Liver (tissue), 3 donors: ENCODE measurements around the gene MALRD1.

Source experiments
- ATF3 ChIP-seq: IDR thresholded peaks from 2 replicates; pipeline ENCODE4 v1.6.1; 2016; ENCODE audit warnings: antibody characterized with exemption
- FOXA1 ChIP-seq: IDR thresholded peaks from 2 replicates; pipeline ENCODE4 v1.6.1; 2016; ENCODE audit warnings: antibody characterized with exemption
- GABPA ChIP-seq, 2 donors: IDR thresholded peaks in 1 of 2; conservative IDR thresholded peaks in 1 of 2; 2 replicates each; pipeline ENCODE4 v1.6.1; 2016; ENCODE audit warnings: antibody characterized with exemption in 2 of 2, mild to moderate bottlenecking in 1 of 2, moderate library complexity in 1 of 2
- HNF4A ChIP-seq, 2 donors: conservative IDR thresholded peaks; 2 replicates each; pipeline ENCODE4 v1.6.1; 2016; ENCODE audit warnings: antibody characterized with exemption in 2 of 2, mild to moderate bottlenecking in 2 of 2
- JUND ChIP-seq, 2 donors: IDR thresholded peaks; 2 replicates each; pipeline ENCODE4 v1.6.1; 2016; ENCODE audit warnings: antibody characterized with exemption in 2 of 2
- RAD21 ChIP-seq, 2 donors: IDR thresholded peaks; 2 replicates each; pipeline ENCODE4 v1.6.1; 2016; ENCODE audit warnings: antibody characterized with exemption in 2 of 2, mild to moderate bottlenecking in 2 of 2
- REST ChIP-seq: IDR thresholded peaks from 2 replicates; pipeline ENCODE4 v1.6.1; 2016; ENCODE audit warnings: antibody characterized with exemption, mild to moderate bottlenecking
- SP1 ChIP-seq: IDR thresholded peaks from 2 replicates; pipeline ENCODE4 v1.6.1; 2018; ENCODE audit warnings: antibody characterized with exemption, mild to moderate bottlenecking
- TAF1 ChIP-seq: conservative IDR thresholded peaks from 2 replicates; pipeline ENCODE4 v1.6.1; 2016; ENCODE audit warnings: antibody characterized with exemption, mild to moderate bottlenecking
- YY1 ChIP-seq: IDR thresholded peaks from 2 replicates; pipeline ENCODE4 v1.6.1; 2016; ENCODE audit warnings: antibody characterized with exemption, mild to moderate bottlenecking
- TF ChIP-seq, protein P1 (sequence below): fragments of 150-350 bp; IDR thresholded peaks from 2 replicates; pipeline ENCODE4 v1.5.1; 2017; ENCODE audit warnings: improper control_type of control experiment, low read depth, low read length; ENCODE audit not compliant: missing input control
- TF ChIP-seq, protein P2 (sequence below): IDR thresholded peaks from 2 replicates; pipeline ENCODE4 v1.6.1; 2016; ENCODE audit warnings: antibody characterized with exemption
- TF ChIP-seq, protein P3 (sequence below): IDR thresholded peaks from 2 replicates; pipeline ENCODE4 v1.6.1; 2016; ENCODE audit warnings: antibody characterized with exemption
- donor health status: healthy.
- donor health status: healthy.

DNA sequence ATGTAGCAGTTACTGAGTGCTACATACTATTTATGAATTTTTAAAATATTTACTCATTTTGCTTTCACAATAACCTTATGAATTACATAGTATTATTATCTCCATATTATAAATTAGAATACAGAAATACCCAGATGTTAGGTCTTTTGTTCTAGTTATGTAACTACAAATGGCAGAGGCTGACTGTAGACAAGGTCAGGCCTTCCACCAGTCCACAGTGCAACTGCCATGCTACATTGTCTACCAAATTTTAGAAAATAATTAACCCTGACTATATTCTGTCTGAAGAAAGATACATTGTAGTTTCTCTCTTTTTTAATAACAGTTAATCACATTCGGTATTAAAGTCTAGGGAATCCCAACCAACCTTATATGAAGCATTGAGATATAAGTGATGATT lies 280.9 kb downstream of the MALRD1 start:
- TF ChIP-seq, protein P1, sequence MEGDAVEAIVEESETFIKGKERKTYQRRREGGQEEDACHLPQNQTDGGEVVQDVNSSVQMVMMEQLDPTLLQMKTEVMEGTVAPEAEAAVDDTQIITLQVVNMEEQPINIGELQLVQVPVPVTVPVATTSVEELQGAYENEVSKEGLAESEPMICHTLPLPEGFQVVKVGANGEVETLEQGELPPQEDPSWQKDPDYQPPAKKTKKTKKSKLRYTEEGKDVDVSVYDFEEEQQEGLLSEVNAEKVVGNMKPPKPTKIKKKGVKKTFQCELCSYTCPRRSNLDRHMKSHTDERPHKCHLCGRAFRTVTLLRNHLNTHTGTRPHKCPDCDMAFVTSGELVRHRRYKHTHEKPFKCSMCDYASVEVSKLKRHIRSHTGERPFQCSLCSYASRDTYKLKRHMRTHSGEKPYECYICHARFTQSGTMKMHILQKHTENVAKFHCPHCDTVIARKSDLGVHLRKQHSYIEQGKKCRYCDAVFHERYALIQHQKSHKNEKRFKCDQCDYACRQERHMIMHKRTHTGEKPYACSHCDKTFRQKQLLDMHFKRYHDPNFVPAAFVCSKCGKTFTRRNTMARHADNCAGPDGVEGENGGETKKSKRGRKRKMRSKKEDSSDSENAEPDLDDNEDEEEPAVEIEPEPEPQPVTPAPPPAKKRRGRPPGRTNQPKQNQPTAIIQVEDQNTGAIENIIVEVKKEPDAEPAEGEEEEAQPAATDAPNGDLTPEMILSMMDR = no peak
- TF ChIP-seq RAD21 (IDR thresholded peaks at IDR 0.05) (no peak), HNF4A (conservative IDR thresholded peaks at IDR 0.05) (no peak), REST (no peak), FOXA1 (no peak), SP1 (no peak), YY1 (no peak), JUND (IDR thresholded peaks at IDR 0.05) (no peak), ATF3 (no peak), GABPA (IDR thresholded peaks at IDR 0.05 in 1 of 2, conservative IDR thresholded peaks at IDR 0.05 in 1 of 2) (no peak), TAF1 (no peak)
- TF ChIP-seq, protein P2, sequence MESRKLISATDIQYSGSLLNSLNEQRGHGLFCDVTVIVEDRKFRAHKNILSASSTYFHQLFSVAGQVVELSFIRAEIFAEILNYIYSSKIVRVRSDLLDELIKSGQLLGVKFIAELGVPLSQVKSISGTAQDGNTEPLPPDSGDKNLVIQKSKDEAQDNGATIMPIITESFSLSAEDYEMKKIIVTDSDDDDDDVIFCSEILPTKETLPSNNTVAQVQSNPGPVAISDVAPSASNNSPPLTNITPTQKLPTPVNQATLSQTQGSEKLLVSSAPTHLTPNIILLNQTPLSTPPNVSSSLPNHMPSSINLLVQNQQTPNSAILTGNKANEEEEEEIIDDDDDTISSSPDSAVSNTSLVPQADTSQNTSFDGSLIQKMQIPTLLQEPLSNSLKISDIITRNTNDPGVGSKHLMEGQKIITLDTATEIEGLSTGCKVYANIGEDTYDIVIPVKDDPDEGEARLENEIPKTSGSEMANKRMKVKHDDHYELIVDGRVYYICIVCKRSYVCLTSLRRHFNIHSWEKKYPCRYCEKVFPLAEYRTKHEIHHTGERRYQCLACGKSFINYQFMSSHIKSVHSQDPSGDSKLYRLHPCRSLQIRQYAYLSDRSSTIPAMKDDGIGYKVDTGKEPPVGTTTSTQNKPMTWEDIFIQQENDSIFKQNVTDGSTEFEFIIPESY = no peak
- TF ChIP-seq, protein P3, sequence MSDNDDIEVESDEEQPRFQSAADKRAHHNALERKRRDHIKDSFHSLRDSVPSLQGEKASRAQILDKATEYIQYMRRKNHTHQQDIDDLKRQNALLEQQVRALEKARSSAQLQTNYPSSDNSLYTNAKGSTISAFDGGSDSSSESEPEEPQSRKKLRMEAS = no peak
